ENCODE data around the gene TMCC3.

DNA sequence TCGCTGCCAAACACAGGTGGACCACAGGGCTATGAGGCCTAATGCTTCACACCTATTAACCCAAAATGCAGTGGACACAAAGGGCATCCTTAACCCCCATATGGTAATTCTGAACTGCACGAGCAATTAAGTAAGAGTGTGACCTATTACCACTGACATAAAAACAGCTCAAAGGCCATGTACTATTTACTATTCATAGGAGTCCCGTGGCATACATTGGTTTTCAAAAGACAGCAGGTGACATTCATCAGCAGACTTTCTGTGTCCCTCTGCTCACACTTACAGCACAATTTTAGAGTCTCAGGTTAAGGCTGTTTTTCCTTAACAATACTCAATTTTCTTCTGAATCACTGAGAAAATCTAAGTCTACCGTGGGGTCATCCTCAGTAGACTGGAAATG, 23.1 kb upstream of the TMCC3 start:
- TF ChIP-seq, protein P1, sequence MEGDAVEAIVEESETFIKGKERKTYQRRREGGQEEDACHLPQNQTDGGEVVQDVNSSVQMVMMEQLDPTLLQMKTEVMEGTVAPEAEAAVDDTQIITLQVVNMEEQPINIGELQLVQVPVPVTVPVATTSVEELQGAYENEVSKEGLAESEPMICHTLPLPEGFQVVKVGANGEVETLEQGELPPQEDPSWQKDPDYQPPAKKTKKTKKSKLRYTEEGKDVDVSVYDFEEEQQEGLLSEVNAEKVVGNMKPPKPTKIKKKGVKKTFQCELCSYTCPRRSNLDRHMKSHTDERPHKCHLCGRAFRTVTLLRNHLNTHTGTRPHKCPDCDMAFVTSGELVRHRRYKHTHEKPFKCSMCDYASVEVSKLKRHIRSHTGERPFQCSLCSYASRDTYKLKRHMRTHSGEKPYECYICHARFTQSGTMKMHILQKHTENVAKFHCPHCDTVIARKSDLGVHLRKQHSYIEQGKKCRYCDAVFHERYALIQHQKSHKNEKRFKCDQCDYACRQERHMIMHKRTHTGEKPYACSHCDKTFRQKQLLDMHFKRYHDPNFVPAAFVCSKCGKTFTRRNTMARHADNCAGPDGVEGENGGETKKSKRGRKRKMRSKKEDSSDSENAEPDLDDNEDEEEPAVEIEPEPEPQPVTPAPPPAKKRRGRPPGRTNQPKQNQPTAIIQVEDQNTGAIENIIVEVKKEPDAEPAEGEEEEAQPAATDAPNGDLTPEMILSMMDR (IDR thresholded peaks at IDR 0.05; ENCODE audit: insufficient read depth, low read depth, low read length) = no peak
- TF ChIP-seq EZH2 (IDR thresholded peaks at IDR 0.05; ENCODE audit: insufficient read depth, low read length) = no peak

All from astrocyte (in vitro differentiated cells and primary cell).